HG03135 (cell line): ENCODE results near the gene MED20.
A peak's percentile ranks its signal among the peaks of the same experiment; 100 is the strongest.

Experiments
- ATAC-seq: cut with Tn5 transposase; IDR thresholded peaks from one replicate; pipeline ENCODE4 v1.9.1; 2021; ENCODE audit warnings: mild to moderate bottlenecking, moderate library complexity; ENCODE audit not compliant: unreplicated experiment

MED20 gene

GRCh38 chr6:41914869-41915530, 5.9 kb downstream of the MED20 start:
- ATAC-seq, result no peak

- no peak for ATAC-seq
These were observed 6.6 kb downstream of the MED20 start for GRCh38 chr6:41914343-41914742.

DNA sequence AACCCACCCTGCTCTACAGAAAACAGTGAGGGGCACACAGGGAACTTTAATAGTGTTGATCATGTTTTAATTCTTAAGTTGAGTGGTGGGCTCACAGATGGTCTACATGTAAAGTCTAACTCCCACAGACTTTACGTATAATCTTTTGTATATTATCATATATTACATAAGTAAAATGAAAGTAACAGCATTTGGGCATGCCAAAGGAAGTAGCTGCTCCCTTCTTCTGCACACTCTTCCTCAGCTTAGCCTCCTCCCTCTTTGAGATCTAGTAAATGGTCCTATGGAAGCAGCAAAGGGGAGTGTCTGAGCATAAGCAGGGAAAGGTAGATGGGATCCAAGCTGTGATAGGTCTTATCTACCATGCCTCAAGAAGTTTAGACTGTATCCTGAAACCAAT, 11.2 kb downstream of the MED20 start:
- no peak for ATAC-seq

DNA sequence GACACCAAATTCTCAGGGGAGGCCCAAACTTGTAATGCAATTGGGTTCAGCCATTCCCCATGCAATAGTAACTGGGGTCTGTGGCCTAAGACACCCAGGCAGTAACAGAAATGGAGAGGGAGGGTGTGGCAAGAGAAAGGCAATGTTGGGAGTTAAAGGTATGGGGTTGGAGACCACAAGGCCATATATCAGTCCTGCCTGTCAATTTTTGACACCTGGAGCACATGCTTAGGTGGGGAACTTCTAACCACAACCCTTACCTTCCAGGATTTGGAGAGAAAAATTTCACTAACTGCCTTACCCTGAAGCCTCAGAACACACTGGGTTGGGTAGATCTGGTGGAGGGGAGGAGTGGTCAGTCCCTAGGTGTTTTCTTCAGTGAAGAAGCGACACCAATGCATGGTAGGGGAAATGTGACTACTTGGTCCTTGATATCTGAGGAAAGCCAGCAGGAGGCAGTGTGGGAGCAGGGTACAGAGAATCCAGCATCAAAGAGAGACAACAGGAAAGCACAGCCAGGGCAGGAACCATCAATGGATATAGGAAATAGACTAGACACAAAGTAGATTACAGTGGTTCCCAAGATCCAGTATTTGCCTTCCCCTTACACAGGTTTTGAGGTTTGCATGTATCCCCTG, 18.9 kb downstream of the MED20 start:
- ATAC-seq, result no peak

DNA sequence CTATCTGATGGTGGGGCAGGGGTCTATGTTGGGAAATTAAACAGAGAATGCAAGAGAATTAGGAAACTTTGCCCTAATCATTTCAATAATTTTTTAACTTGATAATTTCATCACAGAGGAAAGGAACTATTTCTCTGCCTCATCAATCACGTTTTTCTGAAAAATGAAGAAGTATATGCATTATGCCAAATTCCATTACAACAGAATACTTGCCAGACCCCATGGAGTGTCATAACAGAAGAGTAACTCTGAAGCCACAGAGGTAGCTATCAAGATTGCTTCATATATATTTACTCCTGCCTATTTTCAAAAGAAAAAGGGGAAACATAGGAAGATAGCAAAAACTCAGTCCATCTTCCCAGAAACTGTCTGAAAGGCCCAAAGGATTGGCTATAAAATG, 20.1 kb downstream of the MED20 start:
- ATAC-seq, result no peak

GRCh38 chr6:41896281-41896680, 24.7 kb downstream of the MED20 start:
- ATAC-seq, result no peak

- ATAC-seq, result peak; percentile 74
These were observed 25.4 kb downstream of the MED20 start, which contains the start of gene USP49 for GRCh38 chr6:41895300-41896233. Gene USP49, minus strand, starts transcription at chr6:41895375. Its CDS starts 88,392 bp downstream, at chr6:41806983.

- ATAC-seq, result peak; percentile 36
These were observed 26.3 kb downstream of the MED20 start for GRCh38 chr6:41894366-41895299.

- no peak for ATAC-seq
These were observed 27.9 kb downstream of the MED20 start for GRCh38 chr6:41892921-41893564.

DNA sequence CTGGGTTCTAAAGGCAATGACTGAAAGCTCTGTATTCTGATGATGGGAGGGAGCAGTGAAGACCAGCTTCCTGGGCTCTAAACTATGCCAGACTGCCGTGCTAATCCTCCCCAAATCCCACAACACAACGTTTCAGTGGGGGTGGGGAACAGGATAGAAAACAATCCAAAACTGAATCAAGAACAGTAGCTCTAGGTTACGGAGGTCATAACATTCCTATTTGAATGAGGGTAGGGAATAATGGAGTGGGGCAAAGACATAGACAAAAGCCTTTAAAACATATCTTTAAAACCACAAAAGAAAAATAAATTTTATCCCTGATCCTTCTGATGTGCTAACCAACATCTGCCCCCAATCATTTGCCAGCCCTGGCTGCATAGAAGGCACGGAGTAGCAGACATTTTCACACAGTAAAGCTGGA, 33.6 kb downstream of the MED20 start:
- no peak for ATAC-seq

- no peak for ATAC-seq
These were observed 35.0 kb downstream of the MED20 start for GRCh38 chr6:41885930-41886329.

DNA sequence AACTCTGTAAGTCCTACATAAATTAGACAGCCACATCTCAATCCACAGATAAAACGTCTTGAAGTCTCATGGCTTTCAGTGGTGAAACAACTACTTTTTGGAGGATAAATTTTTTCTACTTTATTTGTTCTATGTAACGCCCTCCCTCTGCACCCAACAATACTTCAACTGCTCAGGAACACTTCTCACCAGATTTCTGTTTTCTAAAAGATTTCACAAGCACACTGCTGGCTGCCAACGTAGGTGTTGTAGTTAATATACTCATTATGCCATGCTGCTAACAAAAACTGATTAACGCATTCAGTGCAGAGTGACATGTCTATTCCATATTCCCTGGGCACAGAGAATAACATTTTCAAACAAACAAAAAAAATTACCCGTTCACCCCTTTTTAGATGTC, 36.0 kb downstream of the MED20 start:
- no peak for ATAC-seq

DNA sequence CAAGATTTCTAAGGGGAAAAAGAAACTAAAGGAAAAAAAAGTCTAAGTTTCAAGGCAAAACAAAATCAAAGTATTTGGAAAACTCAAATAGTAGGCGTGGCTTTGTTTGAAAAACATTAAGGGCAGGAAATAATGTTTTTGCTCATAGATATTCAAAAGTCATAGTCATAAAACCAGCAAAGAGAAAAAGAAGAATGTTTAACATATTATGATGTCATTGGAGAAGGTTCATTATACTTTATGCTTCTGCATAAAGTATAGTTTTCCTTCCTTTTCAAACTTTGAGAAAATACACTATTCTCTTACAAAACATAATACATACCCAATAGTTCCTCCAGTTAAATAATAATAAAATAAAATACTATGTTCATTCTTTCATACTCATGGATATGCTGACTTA, 39.4 kb downstream of the MED20 start:
- no peak for ATAC-seq

DNA sequence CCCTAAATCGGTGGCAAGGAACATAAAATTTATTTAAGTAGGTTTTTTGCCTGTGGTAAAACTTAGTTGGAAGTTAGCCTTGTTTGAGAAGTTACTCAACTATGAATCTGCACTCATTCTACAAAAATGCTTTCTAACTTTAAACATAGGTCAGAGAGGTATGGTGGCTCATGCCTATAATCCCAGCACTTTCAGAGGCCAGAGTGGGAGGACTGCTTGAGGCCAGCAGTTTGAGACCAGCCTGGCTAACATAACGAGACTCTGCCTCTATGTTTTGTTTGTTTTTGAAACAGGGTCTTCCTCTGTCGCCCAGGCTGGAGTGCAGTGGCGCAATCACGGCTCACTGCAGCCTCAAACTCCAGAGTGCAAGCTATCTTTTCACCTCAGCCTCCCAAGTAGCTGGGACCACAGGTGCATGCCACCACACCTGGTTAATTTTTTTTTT, 42.0 kb downstream of the MED20 start:
- no peak for ATAC-seq

DNA sequence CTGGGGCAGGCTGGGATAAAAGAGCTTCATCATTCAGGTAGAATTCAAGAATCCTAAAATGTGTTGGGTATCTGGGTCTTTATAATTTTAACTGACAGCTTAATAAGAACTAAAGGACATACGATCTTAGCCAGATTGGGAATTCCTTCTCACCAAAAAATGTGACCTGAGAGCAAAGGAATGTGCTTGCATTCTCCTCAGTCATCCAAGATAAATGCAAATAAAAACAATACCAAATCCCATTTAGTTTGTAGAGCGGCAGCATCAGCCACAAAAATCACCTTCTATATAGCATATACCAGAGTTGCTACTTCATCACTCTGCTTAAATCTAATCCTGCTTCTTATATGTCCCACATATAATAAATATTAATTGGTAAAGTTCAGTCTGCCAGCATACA, 42.7 kb downstream of the MED20 start:
- no peak for ATAC-seq

GRCh38 chr6:41877051-41877680, 43.8 kb downstream of the MED20 start:
- no peak for ATAC-seq

GRCh38 chr6:41874741-41875140, 46.2 kb downstream of the MED20 start:
- ATAC-seq, result no peak

DNA sequence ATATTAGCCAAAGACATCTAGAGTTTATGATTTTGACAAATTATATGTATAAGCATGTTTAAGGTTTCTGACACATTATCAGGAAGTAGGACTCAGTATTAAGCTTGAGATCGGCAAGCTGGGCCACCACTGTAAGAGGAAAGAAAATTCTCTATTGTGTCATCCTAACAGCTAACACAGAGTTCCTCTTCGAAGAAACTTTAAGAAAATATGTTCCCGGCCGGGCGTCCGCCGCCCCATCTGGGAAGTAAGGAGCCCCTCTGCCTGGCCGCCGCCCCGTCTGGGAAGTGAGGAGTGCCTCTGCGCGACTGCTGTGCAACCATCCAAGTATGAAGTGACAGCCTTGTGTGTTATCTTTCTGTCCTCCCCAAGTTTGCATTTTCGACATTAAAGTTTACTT, 48.8 kb downstream of the MED20 start:
- no peak for ATAC-seq

GRCh38 chr6:41871691-41872090, 49.2 kb downstream of the MED20 start:
- ATAC-seq, result no peak
